COLO668 (cell line): ENCODE results near the gene HOXC10.

Source experiments
- DNase-seq: peaks from one replicate; lab custom pipeline; 2025; ENCODE audit not compliant: unreplicated experiment; lab: John Stamatoyannopoulos, UW

Gene HOXC10

GRCh38 chr12:53964315-53964713 lies 20.6 kb upstream of the HOXC10 start:
- no peak for DNase-seq

GRCh38 chr12:53965281-53966084 lies 19.5 kb upstream of the HOXC10 start:
- DNase-seq, result no peak

DNA sequence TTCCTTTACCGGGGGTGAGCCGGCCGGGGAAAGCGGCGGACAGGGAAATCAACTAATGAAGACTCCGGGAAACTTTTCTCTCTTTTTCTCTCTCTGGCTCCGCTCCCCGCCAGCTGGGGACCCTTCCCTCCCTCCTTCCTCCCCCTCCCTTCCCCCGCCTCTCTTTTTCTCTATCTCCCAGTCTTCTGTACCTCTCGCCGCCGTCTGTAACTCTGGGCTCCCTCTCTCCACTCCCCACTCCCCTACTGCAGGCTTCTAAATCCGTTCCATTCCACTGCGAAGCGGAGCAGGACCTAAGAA lies 18.9 kb upstream of the HOXC10 start:
- no peak for DNase-seq

GRCh38 chr12:53966385-53967133 lies 18.4 kb upstream of the HOXC10 start:
- no peak for DNase-seq

DNA sequence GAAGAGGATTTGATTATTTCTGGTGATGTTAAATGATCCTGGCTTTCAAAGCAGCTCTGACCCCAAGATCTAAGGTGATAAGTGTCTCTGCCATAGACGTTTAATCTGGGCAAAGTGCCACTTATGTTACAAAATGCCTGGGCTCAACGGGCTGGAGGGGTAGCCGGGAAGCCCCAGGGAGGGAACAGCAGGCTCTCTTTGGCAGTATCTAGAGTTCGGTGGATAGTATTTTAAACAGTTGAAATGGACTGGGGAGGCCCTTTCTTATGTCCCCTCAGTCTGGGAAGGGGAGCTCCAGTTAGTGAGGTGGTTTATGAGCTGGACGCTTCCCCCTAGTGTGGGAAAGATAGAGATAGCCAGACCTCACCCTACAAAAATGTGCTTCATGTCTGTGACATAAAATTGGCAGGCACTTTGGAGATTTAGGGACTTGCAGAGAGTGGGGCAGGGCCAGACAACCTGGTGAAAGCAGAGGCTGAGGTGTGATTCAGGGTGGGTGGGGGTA lies 17.5 kb upstream of the HOXC10 start:
- no peak for DNase-seq

- DNase-seq, result no peak
Measured at GRCh38 chr12:53968214-53969127, 16.5 kb upstream of the HOXC10 start.

DNA sequence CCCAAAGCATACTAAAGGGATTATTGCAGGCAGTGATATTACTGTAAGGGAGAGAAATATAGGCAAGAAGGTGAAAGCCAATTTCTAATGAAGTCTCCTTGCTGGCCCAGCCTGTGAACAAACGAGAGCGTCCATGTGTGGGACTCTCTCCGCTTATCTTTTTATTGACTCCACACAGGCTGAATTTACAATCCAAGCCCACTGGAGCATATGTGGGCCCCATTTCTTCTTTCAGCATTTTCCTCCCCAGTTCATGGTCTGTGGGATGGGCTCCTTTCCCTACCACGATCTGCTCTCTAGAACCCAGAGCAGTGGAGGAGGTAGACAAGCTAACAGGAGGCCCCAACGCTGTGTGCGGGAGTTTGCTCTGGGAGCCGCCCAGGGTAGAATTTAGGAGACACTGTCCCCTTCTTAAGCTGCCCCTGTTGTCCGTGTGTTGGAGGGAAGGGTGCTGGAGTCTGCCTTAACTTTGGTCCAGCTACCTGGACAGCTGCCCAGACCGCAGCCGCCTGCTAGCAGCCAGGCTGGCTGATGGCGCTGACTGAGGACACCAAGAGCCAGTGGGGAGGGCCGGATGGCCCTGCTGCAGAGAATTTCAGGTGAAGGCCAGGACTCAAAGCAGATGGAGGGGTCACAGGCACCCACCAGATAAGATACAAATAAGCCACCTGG lies 15.2 kb upstream of the HOXC10 start:
- no peak for DNase-seq

DNA sequence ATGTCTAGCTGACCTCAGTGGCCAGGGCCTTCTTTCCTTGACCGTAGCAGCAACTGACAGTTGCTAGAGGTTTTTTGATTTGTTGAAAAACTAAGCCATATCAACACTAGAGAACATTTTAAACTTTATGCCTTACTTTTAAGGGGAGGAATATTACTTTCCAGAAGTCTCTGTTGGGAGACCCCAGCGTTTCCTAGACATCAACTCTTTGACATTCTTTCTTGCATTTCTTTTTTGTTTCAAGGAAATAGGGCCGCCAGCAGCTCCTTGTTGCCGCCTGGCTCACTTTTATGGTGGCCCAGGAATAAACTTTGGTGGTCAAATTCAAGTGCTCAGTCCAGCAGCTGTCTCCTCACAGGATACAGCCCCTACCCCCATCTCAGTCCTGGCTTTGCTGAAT lies 14.5 kb upstream of the HOXC10 start:
- no peak for DNase-seq

DNA sequence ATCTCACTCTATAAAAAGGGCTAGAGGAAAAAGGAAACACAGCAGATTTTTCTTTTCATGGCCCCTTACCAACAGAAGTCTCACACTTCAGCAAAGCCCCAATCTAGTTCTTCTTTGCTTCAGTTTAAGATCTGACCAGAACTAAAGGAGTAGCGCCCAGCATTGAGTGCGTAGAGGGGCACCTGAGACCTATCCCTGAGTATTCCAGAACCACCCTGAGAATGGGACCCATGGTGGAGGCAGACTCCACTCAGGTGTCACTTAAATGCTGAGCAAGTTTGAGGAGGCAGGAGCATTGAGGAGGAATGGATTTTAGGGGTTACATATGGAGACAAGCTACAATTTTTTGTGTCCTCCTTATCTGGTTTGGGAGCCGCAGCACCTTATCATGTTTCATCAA lies 13.8 kb upstream of the HOXC10 start:
- DNase-seq, result no peak

- DNase-seq, result no peak
Measured at GRCh38 chr12:53971686-53972085, 13.3 kb upstream of the HOXC10 start.

- DNase-seq, result no peak
Measured at GRCh38 chr12:53972152-53972702, 12.7 kb upstream of the HOXC10 start.

DNA sequence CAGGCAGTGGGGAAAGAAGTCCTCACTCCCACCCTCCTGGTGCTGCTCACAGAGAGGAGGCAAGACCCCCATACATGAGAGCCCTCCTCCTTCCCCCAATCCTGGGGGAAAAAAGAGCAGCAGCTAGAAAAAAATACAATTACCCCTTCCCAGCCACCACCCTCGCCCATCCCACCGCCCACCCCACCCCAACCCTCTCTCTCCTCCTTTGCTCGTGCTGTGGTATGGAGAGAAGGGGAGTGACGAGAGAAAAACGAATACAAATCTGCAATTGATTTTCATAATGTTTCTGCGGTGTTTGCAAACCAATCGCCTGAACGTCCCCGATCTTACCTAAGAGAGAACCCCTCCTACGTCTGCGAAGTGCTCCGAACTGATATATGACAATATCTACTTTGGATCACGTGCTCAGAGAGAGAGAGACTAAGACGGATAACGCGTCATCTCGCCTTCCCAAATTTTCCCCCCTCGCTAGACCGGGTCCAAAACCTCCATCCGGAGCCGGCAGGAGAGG lies 12.2 kb upstream of the HOXC10 start, which contains the start of gene HOXC11:
HOXC11 (plus strand) TSS at position 405 of the 514 bp plus-strand sequence. CDS start 116 bp downstream, outside the sequence.
- DNase-seq, result no peak

DNA sequence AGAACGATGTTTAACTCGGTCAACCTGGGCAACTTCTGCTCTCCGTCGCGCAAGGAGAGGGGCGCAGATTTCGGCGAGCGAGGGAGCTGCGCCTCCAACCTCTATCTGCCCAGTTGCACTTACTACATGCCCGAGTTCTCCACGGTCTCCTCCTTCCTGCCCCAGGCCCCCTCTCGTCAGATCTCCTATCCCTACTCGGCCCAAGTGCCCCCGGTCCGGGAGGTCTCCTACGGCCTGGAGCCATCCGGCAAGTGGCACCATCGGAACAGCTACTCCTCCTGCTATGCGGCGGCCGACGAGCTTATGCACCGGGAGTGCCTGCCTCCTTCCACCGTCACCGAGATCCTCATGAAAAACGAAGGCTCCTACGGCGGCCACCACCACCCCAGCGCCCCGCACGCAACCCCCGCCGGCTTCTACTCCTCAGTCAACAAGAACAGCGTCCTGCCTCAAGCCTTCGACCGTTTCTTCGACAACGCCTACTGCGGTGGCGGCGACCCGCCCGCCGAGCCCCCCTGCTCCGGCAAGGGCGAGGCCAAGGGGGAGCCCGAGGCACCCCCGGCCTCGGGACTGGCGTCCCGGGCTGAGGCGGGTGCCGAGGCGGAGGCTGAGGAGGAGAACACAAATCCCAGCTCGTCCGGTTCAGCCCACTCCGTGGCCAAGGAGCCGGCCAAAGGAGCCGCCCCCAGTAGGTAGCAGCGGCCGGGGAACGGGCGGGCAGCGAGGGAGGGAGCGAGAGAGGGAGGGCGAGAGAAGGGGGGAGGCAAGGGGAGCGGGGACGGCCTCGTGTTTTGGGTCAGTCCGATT lies 11.5 kb upstream of the HOXC10 start:
- no peak for DNase-seq

GRCh38 chr12:53974084-53975063 lies 10.6 kb upstream of the HOXC10 start, which contains the start of gene HOTAIR:
HOTAIR (minus strand) TSS chr12:53974954.
- no peak for DNase-seq

- DNase-seq, result no peak
Measured at GRCh38 chr12:53975064-53975471, 9.9 kb upstream of the HOXC10 start.

DNA sequence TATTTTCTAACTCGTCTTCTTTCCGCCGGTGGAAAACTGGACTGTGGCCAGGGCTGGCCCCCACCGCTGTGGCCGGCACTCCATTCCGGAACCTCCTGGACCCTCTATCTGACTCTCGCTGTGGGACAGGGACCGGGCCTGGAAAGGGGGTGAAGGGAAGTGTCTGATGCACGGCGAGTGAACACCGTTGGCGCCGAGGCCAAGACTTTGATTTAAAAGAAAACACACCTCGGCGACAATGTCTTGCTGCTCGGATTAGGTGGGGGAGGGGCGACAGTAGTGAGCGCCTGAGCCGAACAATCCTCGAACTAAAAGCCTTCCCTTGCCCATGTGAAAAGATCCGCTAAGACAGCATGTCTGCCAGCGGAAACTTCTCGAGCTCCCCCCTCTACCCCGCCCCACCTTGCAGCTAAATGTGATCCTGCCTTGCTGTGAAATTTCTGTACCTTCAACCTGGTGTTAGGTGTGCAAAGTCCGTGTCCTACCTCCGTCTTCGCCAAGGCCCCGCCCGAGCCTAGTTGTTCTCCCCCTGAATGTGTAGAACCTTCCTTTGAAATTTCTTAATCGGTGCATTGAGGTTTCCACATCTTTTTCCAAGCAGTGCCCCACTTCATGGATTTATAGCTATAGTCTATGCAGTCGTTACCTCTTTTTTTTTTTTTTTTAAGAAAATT lies 9.3 kb upstream of the HOXC10 start:
- no peak for DNase-seq

DNA sequence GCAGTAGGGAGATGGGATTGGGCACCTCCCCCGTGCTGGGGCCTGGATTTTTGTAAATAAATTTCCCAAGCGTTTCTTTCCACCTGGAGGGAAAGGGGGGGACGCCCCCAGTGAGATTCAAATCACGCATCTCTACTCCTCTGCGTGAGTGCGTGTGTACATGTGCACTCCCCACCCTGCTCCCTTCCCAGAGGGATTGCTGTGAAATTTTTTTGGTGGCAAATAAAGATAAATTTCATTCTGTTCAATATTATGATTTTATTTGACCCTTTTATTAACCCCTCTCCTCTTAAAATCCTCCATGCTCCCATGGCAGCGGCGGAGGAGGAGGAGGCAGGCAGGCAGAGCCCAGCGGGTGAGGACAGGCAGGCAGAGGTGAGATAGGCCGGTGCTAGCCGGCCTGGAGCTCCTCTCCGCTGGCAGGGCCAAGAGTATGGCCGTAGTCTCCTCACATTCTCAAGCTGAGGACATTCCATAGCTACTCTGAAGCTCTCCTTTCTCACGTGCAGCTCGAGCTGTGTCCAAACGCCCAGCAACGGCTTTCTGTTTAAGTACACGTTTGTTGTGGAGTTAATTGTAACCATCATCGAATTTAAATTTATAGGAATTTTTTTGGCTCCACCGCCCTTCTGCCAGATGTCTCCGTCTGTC lies 8.6 kb upstream of the HOXC10 start:
- DNase-seq, result no peak
